KOPT-K1 (cell line): ENCODE results near the gene ITK.
"Not testable (repeated sequence)": the region's sequence is repeated elsewhere in the genome, so short reads cannot be mapped to it uniquely, and the experiment has no call there.

Experiments used
- H3K27ac ChIP-seq: fragments of 200-600 bp; sonication (generic); 2 replicates; pipeline ENCODE4 v1.5.1; 2016; ENCODE audit warnings: antibody characterized with exemption, mild to moderate bottlenecking, low read depth, low read length; ENCODE audit not compliant: poor library complexity, severe bottlenecking
- H3K36me3 ChIP-seq: fragments of 200-600 bp; sonication (generic); 2 replicates; pipeline ENCODE4 v1.5.1; 2017; ENCODE audit warnings: antibody characterized with exemption, mild to moderate bottlenecking, low read length, moderate library complexity; ENCODE audit not compliant: insufficient read depth
- H3K9me3 ChIP-seq: fragments of 200-600 bp; sonication (generic); 2 replicates; pipeline ENCODE4 v1.5.1; 2017; ENCODE audit warnings: antibody characterized with exemption, low read length, mild to moderate bottlenecking; ENCODE audit not compliant: insufficient read depth, poor library complexity, severe bottlenecking

ITK gene

DNA sequence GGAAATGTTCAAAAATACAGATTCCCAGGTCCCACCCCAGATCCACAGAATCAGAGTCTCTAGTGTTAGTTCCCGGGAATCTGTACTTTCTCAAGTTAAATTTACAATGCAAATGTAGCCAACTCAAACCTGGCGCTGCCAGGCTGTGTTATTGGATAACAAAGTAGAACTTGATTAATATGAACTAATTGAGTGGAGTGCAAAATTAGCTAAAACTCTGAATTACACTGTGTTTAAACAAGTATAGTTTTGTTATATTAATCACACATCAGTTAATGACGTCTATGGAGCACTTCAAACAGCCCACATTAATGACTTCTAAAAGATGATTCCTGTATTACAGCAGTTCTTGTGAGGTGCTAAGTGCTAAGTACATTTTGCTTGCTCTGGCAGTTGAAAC lies 52.9 kb downstream of the ITK start:
- Histone ChIP-seq H3K36me3 (peaks cover 99% of the 10 kb centered on the region), H3K9me3 (no peaks in the 10 kb centered on the region), H3K27ac (peak overlapping the region; percentile 25)

DNA sequence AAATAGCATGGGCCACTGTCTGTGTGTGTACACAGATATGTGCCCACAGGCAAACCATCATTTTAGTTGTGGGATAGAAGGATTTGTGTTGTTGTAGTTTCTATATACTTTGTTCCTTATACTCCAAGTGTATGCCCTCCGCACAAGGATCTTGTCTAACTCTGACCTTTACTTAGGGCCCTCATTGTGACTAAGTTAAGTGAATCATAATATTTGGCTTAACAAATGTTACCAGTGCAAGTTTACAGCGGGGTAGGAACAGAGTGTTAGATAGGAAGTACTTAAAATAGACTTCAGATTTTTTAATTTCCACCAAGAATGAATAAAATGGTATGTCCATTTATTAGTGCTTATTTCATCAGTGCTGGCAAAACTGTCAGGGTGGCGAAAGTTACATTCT lies 55.8 kb downstream of the ITK start:
- H3K9me3 ChIP-seq = no peaks in the 10 kb centered on the region
- H3K36me3 ChIP-seq = peaks cover 99% of the 10 kb centered on the region
- H3K27ac ChIP-seq = no peak overlapping the region

- H3K9me3 ChIP-seq = no peaks in the 10 kb centered on the region
- H3K36me3 ChIP-seq = peaks cover 100% of the 10 kb centered on the region
- no peak overlapping the region for H3K27ac ChIP-seq
These were observed 60.8 kb downstream of the ITK start for GRCh38 chr5:157241483-157241882.

DNA sequence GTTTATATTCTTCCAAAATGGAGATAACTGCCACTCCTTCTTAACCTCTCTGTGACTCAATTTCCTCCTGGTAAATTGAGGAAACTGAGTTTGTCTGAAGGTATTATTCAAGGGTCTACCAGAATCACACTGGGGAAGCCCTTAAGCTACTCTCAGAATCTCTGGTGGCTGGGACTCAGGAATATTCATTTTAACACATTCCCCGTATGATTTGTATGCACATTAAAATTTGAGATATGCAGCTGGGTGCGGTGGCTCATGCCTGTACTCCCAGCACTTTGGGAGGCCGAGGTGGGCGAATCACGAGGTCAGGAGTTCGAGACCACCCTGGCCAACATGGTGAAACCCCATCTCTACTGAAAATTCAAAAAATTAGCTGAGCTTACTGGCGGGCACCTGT lies 64.1 kb downstream of the ITK start:
- H3K27ac ChIP-seq, H3K9me3 ChIP-seq: not testable (repeated sequence)
- H3K36me3 ChIP-seq = peaks cover 100% of the 10 kb centered on the region

DNA sequence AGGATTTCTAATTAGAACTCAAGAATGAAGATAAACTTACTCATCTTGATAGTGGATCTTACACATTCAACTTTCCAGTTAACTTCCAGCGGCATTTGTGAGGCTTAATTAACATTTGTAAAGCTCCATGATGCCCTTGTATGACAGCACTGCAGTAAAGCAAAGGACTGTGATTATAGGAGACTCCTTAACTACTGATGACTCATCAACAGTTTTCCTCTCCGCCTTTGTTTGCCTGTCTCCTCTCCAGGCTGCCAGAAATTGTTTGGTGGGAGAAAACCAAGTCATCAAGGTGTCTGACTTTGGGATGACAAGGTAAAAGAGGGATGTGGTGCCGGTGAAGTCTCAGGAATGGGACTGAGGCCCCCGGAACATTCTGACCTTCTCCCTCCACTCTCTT lies 64.8 kb downstream of the ITK start:
- no peaks in the 10 kb centered on the region for H3K9me3 ChIP-seq
- no peak overlapping the region for H3K27ac ChIP-seq

DNA sequence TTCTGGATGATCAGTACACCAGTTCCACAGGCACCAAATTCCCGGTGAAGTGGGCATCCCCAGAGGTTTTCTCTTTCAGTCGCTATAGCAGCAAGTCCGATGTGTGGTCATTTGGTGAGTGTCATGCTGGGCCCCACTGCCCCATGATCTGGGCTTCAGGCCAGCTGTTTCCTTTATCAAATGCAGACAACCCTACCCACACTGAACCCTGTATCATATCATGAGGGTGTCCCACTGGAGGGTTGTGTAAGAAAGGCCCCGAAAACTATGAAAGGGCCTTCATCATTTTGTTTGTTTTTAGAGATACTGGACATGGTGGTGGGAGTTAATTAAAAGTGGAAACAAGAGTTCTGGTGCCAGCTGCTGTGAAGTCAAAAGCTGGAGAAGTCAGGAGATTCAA lies 65.2 kb downstream of the ITK start:
- H3K36me3 ChIP-seq = peaks cover 100% of the 10 kb centered on the region
- H3K27ac ChIP-seq = no peak overlapping the region
- H3K9me3 ChIP-seq = no peaks in the 10 kb centered on the region

More for the DNA sequence above, 64.8 kb downstream of the ITK start:
- H3K36me3 ChIP-seq = peaks cover 100% of the 10 kb centered on the region

GRCh38 chr5:157247267-157247666 lies 66.6 kb downstream of the ITK start:
- Histone ChIP-seq H3K9me3 (no peaks in the 10 kb centered on the region), H3K27ac (peak overlapping the region; percentile 98), H3K36me3 (peaks cover 99% of the 10 kb centered on the region)

- peak overlapping the region; percentile 98 for H3K27ac ChIP-seq
These were observed 68.3 kb downstream of the ITK start for GRCh38 chr5:157248821-157249470.

DNA sequence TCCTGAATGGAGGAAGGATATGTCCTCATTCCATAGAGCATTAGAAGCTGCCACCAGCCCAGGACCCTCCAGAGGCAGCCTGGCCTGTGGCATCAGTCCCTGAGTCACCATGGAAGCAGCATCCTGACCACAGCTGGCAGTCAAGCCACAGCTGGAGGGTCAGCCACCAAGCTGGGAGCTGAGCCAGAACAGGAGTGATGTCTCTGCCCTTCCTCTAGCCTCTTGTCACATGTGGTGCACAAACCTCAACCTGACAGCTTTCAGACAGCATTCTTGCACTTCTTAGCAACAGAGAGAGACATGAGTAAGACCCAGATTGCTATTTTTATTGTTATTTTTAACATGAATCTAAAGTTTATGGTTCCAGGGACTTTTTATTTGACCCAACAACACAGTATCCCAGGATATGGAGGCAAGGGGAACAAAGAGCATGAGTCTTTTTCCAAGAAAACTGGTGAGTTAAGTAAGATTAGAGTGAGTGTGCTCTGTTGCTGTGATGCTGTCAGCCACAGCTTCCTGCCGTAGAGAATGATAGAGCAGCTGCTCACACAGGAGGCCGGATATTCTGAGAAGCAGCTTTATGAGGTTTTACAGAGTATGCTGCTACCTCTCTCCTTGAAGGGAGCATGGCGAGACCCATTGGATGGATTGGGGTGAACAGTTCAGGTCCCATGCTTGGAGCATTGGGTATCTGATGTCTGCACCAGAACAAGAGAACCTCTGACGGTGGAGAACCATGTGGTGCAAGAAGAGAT lies 72.2 kb downstream of the ITK start:
- peaks cover 90% of the 10 kb centered on the region for H3K36me3 ChIP-seq
- peaks cover 3% of the 10 kb centered on the region for H3K9me3 ChIP-seq
- H3K27ac ChIP-seq = peak overlapping the region; percentile 98

More at GRCh38 chr5:157248821-157249470, 68.3 kb downstream of the ITK start:
- Histone ChIP-seq H3K36me3 (peaks cover 94% of the 10 kb centered on the region), H3K9me3 (no peaks in the 10 kb centered on the region)

GRCh38 chr5:157253547-157253946 lies 72.9 kb downstream of the ITK start:
- Histone ChIP-seq H3K9me3 (peaks cover 3% of the 10 kb centered on the region), H3K27ac (peak overlapping the region; percentile 98), H3K36me3 (peaks cover 84% of the 10 kb centered on the region)

GRCh38 chr5:157258450-157258849 lies 77.8 kb downstream of the ITK start:
- Histone ChIP-seq H3K36me3 (peaks cover 41% of the 10 kb centered on the region), H3K27ac (no peak overlapping the region), H3K9me3 (peaks cover 3% of the 10 kb centered on the region)

- Histone ChIP-seq H3K36me3 (peaks cover 28% of the 10 kb centered on the region), H3K9me3 (peaks cover 3% of the 10 kb centered on the region), H3K27ac (no peak overlapping the region)
These were observed 79.1 kb downstream of the ITK start for GRCh38 chr5:157259699-157260098.

DNA sequence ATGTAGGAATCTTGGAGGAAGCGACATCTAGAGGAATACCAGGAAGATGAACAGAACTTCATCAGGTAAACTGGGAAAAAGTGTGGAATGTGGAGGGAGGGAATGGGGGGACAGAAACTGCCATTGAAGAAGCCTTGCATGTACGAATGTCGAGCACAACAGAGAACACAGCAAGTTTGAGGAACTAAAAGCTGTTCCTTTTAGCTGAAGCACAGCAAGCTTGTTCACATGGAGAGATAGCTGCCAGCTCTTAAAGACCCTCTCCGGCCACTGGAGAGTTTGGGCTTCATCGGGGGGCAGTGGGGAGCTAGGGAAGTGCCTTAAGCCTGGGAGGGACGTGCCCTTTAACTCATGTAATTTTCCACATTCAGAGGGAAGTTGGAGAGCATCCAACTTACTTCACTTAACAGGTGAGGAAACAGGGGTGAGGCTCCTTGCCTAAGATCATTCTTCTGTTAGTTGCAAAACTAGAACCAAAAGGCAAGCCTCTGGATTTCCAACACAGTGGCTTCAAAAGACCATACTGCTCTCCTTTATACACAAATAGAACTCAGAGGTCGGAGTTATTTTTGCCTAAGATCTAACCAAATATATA lies 83.0 kb downstream of the ITK start:
- H3K27ac ChIP-seq = peak overlapping the region; percentile 98
- H3K36me3 ChIP-seq = peaks cover 13% of the 10 kb centered on the region
- H3K9me3 ChIP-seq = no peaks in the 10 kb centered on the region

DNA sequence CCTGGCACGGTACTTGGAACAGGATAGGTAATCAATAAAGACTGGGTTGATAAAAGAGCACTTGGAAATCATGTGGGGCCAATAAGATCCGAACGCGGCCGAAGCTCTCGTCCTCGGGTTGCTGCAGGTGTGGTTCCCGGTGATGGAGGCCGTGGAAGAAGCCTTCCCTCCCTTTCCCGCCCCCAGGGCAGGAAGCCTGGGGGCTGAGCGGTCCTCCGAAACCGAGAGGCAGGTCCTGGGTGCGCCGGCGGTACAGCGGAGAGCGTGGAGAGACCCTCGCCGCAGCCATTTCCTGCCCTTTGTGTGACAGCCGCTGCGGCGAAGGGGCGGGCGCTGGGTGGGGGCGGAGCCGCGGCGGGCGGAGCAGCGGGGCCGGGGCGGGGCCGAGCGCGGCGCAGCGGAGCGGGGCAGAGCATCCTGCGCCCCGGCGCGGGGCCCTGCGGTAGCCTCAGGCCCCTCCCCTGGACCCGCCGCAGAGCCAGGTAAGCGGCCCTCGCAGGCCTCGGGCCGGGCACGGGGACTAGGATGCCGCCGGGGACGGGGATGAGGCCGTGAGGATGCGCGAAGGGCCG lies 85.2 kb downstream of the ITK start, which contains the start of gene CYFIP2:
Gene CYFIP2 (plus strand): TSS at position 410 of the 572 bp plus-strand sequence. CDS start 19,239 bp downstream, outside the sequence.
- no peaks in the 10 kb centered on the region for H3K9me3 ChIP-seq
- H3K36me3 ChIP-seq = peaks cover 27% of the 10 kb centered on the region
- peak within 1 kb of the TSS; percentile 98 for H3K27ac ChIP-seq
